HG02970 (cell line): ENCODE measurements around the gene WDR93.
"Not testable (repeated sequence)": the region's sequence is repeated elsewhere in the genome, so short reads cannot be mapped to it uniquely, and the experiment has no call there.

Source experiments
- ATAC-seq: cut with Tn5 transposase; IDR thresholded peaks from one replicate; pipeline ENCODE4 v1.9.1; 2021; ENCODE audit warnings: mild to moderate bottlenecking, moderate library complexity, moderate number of reproducible peaks; ENCODE audit not compliant: unreplicated experiment, low FRiP score

Gene WDR93

DNA sequence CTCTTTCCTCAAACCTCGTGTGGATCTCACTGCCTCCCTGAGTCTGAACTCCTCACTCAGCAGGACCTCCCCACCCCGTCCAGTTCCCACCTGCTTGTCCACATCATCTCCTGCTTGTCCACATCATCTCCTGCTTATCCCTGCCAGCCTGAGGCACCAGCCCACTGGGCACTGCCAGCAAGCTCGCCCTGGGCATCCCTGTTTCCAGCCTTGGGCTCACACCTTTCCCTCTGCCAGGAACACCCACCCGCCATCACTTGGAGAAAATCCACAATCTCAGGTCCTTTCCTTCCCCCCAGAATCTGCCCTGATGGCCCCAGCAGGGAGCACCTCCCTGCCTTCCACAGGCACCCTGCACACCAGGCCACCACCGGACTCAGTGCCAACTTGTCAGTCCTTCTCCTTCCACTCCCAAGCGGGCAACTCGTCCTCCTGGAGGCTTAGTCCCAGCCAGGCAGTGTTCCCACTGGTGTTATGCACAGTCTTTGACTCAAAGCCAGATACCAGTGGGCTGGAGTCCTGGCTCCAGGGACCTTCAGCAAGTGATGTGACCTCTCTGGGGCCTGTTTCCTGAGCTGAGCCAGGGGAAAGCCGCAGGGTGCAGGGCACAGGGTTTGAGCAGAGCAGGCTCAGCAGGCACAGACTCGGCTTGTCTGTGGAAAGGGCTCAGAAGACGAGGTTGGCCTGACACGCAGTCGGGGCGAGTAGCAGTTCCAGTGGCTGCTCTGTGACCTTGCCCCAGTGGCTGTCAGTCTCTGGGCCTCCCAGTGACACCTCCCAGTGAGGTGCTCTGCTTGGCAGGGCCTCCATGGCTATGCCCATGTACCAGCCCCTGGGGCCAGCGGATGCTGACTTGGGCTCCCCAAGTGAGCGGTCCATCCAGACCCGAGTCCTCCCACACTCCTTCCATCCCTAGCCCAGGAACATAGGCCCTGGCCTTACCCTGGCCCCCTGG, 76.0 kb downstream of the WDR93 start:
- no peak for ATAC-seq

DNA sequence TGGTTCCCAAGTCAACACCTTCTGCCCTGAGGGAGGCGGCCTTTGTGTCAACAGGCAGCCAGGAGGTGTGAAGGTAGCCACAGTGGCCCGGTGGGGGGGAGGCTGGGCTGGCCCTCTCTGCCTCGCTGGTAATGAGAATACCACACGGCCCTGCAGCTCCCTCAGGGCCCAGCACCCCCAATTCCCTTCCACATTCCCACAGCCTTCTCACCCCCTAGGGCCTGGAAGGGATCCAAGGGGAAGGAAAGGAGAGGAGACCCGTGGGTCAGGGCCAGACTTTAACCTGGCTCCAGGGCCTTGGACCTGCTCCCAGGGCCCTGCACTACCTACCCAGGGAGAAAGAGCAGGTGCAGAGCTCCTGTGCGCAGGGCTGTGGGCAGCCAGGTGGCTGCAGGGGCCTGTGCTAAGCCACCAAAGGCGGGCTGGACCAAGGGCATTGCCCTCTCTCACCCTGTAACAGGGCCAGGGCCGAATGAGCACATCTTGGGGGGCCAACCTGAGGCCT, 76.9 kb downstream of the WDR93 start:
- no peak for ATAC-seq

DNA sequence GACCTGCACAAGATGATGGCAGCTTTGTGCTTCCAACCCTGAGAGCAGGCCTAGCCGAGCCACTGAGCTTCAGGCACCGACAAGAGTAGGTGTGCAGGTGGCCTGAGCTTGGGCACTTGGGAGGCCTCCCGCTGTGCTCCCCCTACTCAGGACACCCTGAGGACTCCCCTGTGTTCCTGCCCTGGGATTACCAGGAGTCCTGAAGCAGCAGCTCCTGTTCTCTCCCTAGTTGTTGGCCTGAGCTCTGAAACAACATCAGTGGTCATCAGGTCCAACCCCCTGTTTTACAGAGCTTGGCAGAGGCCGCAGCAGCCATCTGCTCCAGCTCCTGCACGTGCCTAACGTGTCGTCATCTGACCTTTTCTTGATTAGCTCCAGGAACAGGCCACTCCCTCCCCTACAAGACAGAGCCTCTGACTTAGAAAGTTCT, 77.5 kb downstream of the WDR93 start:
- no peak for ATAC-seq

- no peak for ATAC-seq
Observed at GRCh38 chr15:89769366-89769765, 78.8 kb downstream of the WDR93 start.

DNA sequence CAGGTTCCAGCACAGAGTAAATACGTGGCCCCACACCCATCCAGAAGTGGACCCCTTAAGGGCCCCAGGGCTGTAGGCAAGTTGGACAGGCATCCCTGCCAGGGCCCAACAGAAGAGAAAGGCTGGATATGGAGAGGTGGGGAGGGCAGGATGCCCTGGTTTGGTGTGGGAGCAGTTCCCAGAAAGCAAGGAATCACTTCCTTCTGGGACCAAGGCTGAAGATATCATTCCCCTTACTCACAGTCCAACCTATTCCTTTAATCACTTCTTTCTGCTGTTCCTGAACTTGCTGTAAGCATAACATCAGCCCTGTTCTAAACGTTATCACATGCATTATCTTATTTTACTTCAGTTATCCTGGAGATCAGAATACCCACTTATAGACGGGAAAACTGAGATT, 79.4 kb downstream of the WDR93 start:
- no peak for ATAC-seq

- no peak for ATAC-seq
Observed at GRCh38 chr15:89772932-89773583, 82.4 kb downstream of the WDR93 start.

DNA sequence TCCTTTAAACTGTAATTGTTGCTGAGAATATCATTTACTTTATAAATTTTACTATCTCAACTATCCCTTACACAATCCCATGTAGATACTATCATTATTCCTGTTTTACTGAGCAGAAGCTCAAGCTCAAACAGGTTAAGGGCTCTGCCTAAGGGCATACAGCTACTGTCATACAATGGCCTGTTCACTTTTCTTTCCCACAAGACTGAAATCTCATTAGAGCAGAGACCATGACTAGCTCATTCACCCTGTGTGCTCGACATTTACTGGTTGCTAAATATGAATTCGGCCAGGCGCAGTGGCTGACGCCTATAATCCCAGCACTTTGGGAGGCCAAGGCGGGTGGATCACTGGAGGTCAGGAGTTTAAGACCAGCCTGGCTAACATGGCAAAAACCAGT, 83.9 kb downstream of the WDR93 start:
- no peak for ATAC-seq

DNA sequence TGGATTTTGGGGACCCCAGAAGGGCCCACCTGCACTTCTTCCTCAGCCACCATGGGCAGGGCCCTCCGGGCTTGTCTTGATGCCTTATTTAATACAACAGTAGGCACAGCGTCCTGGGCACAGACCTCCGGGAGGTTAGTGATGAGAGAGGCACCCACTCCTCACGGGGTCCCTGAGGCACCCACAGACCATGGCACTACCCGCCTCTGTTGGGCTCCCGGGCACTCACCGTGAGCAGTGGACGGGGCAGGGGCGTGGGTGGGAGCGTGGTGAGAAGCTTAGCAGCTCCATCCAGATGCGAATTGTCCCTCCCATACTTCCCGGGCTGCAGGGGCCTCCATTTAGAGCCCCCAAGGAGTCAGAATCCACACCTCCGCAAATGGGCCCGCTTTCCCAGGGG, 85.2 kb downstream of the WDR93 start:
- ATAC-seq = no peak

DNA sequence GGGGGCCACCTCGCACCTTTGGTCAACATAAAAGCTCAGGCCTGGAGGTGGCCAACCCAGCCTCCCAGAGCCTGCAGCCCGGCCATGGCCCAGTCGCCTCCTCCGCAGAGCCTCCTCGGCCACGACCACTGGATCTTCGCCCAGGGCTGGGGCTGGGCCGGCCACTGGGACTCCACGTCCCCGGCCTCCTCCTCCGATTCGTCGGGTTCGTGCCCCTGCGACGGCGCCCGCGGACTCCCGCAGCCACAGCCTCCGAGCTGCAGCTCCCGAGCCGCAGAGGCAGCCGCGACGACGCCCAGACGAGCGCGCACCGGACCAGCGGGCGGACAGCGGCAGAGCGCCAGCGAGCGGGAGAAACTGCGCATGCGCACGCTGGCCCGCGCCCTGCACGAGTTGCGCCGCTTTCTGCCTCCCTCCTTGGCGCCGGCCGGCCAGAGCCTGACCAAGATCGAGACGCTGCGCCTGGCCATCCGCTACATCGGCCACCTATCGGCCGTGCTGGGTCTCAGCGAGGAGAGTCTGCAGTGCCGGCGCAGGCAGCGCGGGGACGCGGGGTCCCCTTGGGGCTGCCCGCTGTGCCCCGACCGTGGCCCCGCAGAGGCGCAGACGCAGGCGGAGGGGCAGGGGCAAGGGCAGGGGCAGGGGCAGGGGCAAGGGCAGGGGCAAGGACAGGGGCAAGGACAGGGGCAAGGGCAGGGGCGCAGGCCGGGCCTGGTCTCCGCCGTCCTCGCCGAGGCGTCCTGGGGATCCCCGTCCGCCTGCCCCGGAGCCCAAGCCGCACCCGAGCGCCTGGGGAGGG, 85.9 kb downstream of the WDR93 start, which contains the start of gene MESP2:
Gene MESP2, plus strand, starts transcription at position 59 of the 799 bp plus-strand sequence. Its CDS starts 26 bp downstream, at position 85.
- ATAC-seq = peak; percentile 56

- ATAC-seq = no peak
Observed at GRCh38 chr15:89777073-89777751, 86.6 kb downstream of the WDR93 start.

DNA sequence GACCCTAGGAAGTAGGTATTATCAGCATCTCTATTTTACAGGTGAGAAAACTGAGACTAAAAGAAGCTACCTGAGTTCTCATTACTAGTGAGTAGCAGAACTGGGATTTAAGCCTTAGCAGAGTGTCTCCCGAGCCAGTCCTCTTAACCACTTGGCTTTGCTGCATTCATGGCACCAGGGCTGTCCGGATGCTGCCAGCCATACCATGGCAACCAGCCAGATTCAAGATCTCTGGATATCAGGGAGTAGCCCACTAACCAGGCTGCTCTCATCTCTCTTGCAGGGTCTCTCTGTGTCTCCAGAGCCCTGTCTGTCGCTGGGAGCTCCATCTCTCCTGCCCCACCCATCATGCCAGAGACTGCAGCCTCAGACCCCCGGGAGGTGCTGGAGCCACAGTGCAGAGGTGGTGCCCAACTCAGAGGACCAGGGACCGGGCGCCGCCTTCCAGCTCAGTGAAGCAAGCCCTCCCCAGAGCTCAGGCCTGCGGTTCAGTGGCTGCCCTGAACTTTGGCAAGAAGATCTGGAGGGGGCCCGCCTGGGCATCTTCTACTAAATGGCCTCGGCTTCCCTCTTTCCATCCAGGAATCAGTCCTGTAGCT, 87.3 kb downstream of the WDR93 start:
- no peak for ATAC-seq

DNA sequence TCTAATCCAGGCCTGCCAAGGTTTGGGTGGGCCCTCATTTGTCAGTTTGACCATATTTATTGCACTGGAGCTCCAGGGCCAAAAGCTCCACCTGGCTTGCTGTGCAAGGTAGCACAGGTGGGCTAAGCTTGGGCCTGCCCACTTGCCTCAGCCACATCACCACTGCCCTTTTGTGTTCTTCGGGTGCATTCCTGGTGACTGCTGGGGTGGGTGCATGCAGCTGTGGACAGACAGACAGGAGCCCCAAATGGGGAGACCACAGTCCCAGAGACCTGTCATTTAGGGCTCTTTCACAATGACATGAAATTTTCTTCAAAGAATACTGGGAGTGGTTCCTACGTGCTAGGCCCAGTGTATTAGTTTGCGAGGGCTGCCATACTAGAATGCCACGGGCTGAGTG, 88.2 kb downstream of the WDR93 start:
- ATAC-seq = no peak

DNA sequence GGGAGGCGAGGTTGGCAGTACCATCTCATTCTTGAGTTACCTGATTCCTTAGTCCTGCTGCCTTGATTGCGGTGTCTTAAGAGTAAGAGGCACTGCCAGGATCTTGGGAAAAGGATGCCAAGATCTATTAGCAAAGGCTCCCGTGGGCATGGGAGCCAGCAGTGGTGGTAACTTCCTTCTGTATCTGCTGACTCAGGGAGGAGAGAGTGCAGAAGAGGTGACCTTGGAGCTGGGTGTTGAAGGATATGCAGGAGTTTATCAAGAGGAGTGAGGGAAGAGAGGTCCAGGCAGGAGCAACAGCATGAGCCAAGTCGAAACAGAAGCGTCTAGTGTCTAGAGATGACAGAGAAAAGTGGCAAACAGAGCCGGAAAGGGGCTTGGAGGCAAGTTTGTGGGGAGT, 90.0 kb downstream of the WDR93 start:
- ATAC-seq = no peak

DNA sequence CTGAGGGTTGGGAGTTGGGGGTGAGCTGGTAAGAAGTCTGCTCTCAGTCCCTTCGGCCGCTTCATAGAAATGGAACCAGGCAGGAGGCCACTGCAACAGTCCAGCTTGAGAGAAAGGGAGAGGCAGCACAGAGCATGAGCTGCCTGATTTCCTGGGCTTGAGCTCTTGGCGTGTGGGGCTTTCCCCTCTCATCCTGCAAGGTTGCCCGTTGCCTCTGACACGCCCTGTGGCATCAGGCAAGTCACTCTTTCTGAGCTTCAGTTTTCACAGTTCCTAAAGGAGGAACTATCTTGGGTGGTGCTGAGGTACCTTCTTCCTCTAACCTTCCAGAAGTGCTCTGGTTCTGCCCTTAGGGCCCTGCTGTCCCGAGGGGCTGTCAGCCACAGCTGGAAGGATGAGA, 90.4 kb downstream of the WDR93 start:
- ATAC-seq = no peak

DNA sequence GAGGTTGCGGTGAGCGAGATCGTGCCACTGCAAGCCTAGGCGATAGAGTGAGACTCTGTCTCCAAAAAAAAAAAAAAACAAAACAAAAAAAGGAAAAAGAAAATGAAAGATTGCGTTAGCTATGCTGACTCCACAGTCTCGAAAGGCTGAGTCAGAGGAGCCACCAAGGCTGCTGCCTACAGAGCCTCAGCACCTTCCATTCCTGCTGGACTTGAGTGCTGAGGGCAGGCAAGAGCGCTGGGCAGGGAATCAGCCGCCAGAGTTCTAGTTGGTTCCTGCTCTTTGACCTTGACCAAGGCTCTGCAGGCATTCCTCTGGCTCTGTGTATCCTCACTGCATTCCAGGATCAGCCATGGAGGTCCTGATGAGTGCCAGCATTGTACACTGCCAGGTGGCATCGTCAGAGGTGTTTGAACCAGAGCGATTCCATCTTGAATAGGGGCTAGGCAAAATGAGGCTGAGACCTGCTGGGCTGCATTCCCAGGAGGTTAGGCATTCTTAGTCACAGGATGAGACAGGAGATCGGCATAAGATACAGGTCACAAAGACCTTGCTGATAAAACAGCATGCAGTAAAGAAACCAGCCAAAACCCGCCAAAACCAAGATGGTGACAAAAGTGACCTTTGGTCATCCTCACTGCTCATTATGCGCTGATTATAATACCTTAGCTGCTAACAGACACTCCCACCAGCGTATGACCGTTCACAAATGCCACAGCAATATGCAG, 91.4 kb downstream of the WDR93 start:
- ATAC-seq = no peak

- ATAC-seq = not testable (repeated sequence)
Observed at GRCh38 chr15:89782619-89782950, 92.0 kb downstream of the WDR93 start.

DNA sequence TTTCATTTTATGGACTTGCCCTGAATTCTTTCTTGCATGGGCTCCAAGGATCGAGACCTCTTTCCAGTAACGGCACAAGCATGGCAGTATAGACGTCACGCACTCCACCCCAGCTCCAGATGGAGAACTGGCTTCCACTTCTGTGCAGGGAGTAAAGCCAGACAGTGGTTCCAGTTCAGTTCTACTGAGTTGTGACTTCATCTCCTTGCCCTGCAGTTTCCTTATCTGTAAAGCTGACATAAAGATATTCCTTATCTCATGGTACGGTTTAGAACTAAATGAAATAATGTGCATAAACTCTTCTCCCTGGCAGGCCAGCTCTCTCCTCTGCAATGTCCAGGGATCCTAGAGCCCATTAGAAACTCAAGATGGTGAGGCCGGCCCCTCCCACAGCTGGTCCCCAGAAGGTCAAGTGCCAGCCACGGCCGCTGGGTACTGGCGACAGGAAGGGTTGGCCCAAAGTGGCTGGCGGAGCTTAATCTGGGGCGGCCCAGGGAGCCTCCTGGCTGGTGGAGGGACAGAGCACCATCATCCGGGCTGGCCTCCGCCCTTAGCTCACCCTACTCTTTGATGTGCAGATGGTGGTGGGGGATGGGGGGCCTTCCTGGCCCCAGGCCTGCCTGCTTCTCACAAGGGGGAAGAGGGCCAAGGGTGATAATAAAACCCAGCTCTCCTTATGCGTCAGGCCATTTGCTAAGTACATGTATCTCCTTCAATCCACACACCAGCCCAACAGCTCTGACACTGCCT, 92.7 kb downstream of the WDR93 start:
- no peak for ATAC-seq

DNA sequence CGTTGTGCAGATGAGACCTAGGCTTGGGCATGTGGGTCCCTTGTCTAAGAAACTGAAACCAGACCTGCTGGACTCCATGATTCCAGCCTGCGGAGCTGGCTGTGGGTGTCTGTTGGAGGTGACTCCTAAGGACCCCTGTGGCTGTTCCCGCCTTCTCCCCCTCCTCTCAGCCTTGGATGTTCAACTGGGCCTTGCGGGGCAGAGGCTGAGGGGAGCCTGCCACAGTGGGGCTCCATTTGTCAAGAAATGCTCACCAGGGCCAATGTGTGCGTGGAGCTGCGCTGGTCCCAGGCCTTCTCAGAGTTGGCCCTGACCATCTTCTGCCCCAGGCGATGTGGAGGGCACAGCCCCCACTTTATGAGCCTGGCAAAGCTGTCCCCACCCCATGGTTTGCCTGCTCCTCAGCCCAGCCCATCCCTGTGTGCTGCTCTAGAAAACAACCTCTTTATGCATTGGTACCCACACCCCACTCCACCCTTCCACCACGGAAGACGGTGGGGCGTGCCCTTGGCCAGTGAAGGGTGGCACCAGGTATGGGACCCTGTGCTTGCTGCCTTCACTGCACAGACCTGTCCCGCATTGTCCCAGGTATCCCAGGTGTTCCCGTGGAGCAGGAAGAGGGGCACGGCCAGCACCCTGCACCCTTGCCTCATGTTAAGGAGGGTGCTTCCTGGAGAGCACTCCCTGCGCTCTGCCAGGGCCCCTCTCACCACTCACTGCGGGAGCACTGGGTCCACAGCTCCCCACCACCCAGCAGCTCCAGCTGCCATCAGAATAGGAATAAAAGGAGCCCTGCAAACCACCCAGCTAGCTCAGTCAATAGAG, 93.5 kb downstream of the WDR93 start:
- no peak for ATAC-seq
